GM12878 (cell line): ENCODE results near the gene LRRC7. TPM values are rescaled to one million over a fixed set of nuclear protein-coding genes. Genes with fewer than 3 reads are reported as not detected.

ENCODE experiments used
- ATAC-seq: fragments of 200-7000 bp; cut with Tn5 transposase; 3 replicates; pipeline ENCODE4 v1.9.1; 2020; ENCODE audit warnings: mild to moderate bottlenecking, moderate library complexity
- BruUV-seq: library from RNA; stranded (reverse); fragments of 400-500 nt; replicated peaks from 2 replicates; lab custom pipeline; 2021; lab: Mats Ljungman, UMichigan
- CTCF ChIA-PET: fragments of 300-600 bp; sonication (Branson Sonifier 250); formaldehyde crosslinking; extraction: SDS; loops from one replicate; lab custom pipeline; 2021; ENCODE audit warnings: inconsistent platforms; lab: Yijun Ruan, JAX
- POLR2A ChIA-PET: fragments of 350-600 bp; formaldehyde crosslinking; extraction: SDS; loops from one replicate; lab custom pipeline; 2021; ENCODE audit warnings: inconsistent platforms; lab: Charles Lee
- RAD21 ChIA-PET: fragments of 300-600 bp; sonication (Branson Sonifier 250); formaldehyde crosslinking; loops from one replicate; lab custom pipeline; 2023; ENCODE audit warnings: antibody characterized with exemption; ENCODE audit not compliant: unreplicated experiment; lab: Charles Lee
- SMC1A ChIA-PET: fragments of 300-600 bp; sonication (Branson Sonifier 250); formaldehyde crosslinking; loops from one replicate; lab custom pipeline; 2023; ENCODE audit not compliant: unreplicated experiment, uncharacterized antibody; lab: Charles Lee
- DNase-seq: peaks from one replicate; pipeline ENCODE4 v3.0.0-alpha.2; 2011; ENCODE audit warnings: low read depth, low spot score
- FAIRE-seq: peaks from 3 replicates; lab custom pipeline; 2011; peaks lifted over from hg19 to GRCh38; lab: Jason Lieb, UNC
- H2AFZ ChIP-seq: 2 replicates; pipeline ENCODE4 v1.6.0; 2011; ENCODE audit warnings: low read depth, low read length, control low read depth; ENCODE audit not compliant: control insufficient read depth
- H3K27ac ChIP-seq: 2 replicates; pipeline ENCODE4 v1.5.1; 2011; ENCODE audit warnings: control low read depth; ENCODE audit not compliant: control insufficient read depth, insufficient read depth
- H3K27me3 ChIP-seq, 2 experiments: replicated peaks in 1 of 2; 2 replicates each; pipeline versions ENCODE4 v1.6.0 to v1.6.1; 2011; ENCODE audit warnings: low read length in 1 of 2; ENCODE audit not compliant: control insufficient read depth in 2 of 2, insufficient read depth in 2 of 2
- H3K36me3 ChIP-seq, 2 experiments: 2 replicates each; pipeline ENCODE4 v1.5.1; 2011; ENCODE audit warnings: low read length in 1 of 2; ENCODE audit not compliant: control insufficient read depth in 2 of 2, insufficient read depth in 2 of 2
- H3K4me1 ChIP-seq: 2 replicates; pipeline ENCODE4 v1.6.1; 2011; ENCODE audit warnings: mild to moderate bottlenecking, low read length, moderate library complexity, mixed read lengths; ENCODE audit not compliant: control insufficient read depth, insufficient read depth
- H3K4me2 ChIP-seq: 2 replicates; pipeline ENCODE4 v1.6.0; 2011; ENCODE audit warnings: control low read depth; ENCODE audit not compliant: control insufficient read depth, insufficient read depth
- H3K4me3 ChIP-seq: fragments of 200-600 bp; sonication (generic); 2 replicates; pipeline ENCODE4 v1.5.1; 2016
- H3K79me2 ChIP-seq: 2 replicates; pipeline ENCODE4 v1.6.0; 2011; ENCODE audit warnings: low read length; ENCODE audit not compliant: control insufficient read depth, insufficient read depth
- H3K9ac ChIP-seq: 2 replicates; pipeline ENCODE4 v1.8.0; 2011; ENCODE audit warnings: low read length, control low read depth, mixed read lengths; ENCODE audit not compliant: control insufficient read depth, insufficient read depth
- H3K9me3 ChIP-seq: replicated peaks from 3 replicates; pipeline ENCODE4 v1.5.1; 2011; ENCODE audit warnings: mild to moderate bottlenecking, low read length; ENCODE audit not compliant: control insufficient read depth, insufficient read depth
- H4K20me1 ChIP-seq: 2 replicates; pipeline ENCODE4 v1.6.0; 2011; ENCODE audit not compliant: control insufficient read depth, insufficient read depth
- ASH2L ChIP-seq: fragments of 300-600, 200-600 bp; sonication (generic); IDR thresholded peaks from 2 replicates; pipeline ENCODE4 v1.6.1; 2017; ENCODE audit warnings: low read depth, mild to moderate bottlenecking, borderline replicate concordance
- CREB1 ChIP-seq: IDR thresholded peaks from 2 replicates; pipeline ENCODE4 v1.6.1; 2012; ENCODE audit warnings: low read depth, mild to moderate bottlenecking, inconsistent platforms
- EP300 ChIP-seq, 2 experiments: fragments of 150-350 bp in 1 of 2; IDR thresholded peaks; 2 replicates each; pipeline ENCODE4 v1.6.1; 2011 to 2012; ENCODE audit warnings: low read depth in 2 of 2, low read length in 2 of 2, borderline replicate concordance in 1 of 2, improper control_type of control experiment in 1 of 2, inconsistent platforms in 1 of 2; ENCODE audit not compliant: control insufficient read depth in 1 of 2
- JUNB ChIP-seq: IDR thresholded peaks from 2 replicates; pipeline ENCODE4 v1.6.1; 2016; ENCODE audit warnings: antibody characterized with exemption, mild to moderate bottlenecking
- KAT2A ChIP-seq: conservative IDR thresholded peaks from 2 replicates; pipeline ENCODE4 v1.6.1; 2011; ENCODE audit warnings: low read depth, low read length; ENCODE audit not compliant: control insufficient read depth
- MXI1 ChIP-seq: fragments of 150-350 bp; IDR thresholded peaks from 2 replicates; pipeline ENCODE4 v1.6.1; 2011; ENCODE audit warnings: low read depth, mild to moderate bottlenecking, inconsistent platforms, low read length, improper control_type of control experiment
- NFIC ChIP-seq: IDR thresholded peaks from 2 replicates; pipeline ENCODE4 v1.6.1; 2012; ENCODE audit warnings: low read depth, mild to moderate bottlenecking, inconsistent platforms, low read length, moderate library complexity
- NFYA ChIP-seq: IDR thresholded peaks from 2 replicates; pipeline ENCODE4 v1.6.1; 2011; ENCODE audit warnings: low read depth, mild to moderate bottlenecking, low read length, improper control_type of control experiment, borderline replicate concordance
- PML ChIP-seq: IDR thresholded peaks from 2 replicates; pipeline ENCODE4 v1.6.1; 2012; ENCODE audit warnings: low read length, inconsistent platforms
- POLR2AphosphoS5 ChIP-seq: IDR thresholded peaks from 2 replicates; pipeline ENCODE4 v1.6.1; 2011; ENCODE audit warnings: mild to moderate bottlenecking, low read length, inconsistent platforms
- SMAD5 ChIP-seq: IDR thresholded peaks from 2 replicates; pipeline ENCODE4 v1.6.1; 2016; ENCODE audit warnings: antibody characterized with exemption, low read depth
- STAT1 ChIP-seq: fragments of 450-650 bp; conservative IDR thresholded peaks from 2 replicates; pipeline ENCODE4 v1.6.1; 2014; ENCODE audit warnings: antibody characterized with exemption, mild to moderate bottlenecking
- SUZ12 ChIP-seq: fragments of 200-600 bp; sonication (generic); IDR thresholded peaks from one replicate; pipeline ENCODE4 v1.6.1; 2018; ENCODE audit warnings: antibody characterized with exemption, mild to moderate bottlenecking; ENCODE audit not compliant: unreplicated experiment
- TCF3 ChIP-seq: IDR thresholded peaks from 2 replicates; pipeline ENCODE4 v1.6.1; 2012; ENCODE audit warnings: low read depth, mild to moderate bottlenecking, low read length, borderline replicate concordance; ENCODE audit not compliant: insufficient read depth
- ZNF384 ChIP-seq: IDR thresholded peaks from 2 replicates; pipeline ENCODE4 v1.6.1; 2012; ENCODE audit warnings: low read depth, mild to moderate bottlenecking, low read length, improper control_type of control experiment, borderline replicate concordance
- ZZZ3 ChIP-seq: IDR thresholded peaks from 2 replicates; pipeline ENCODE4 v1.6.1; 2011; ENCODE audit warnings: low read depth; ENCODE audit not compliant: control insufficient read depth, insufficient read length
- WGBS: methylation state at CpG from one replicate; pipeline ENCODE4 v1.1.6; 2016; ENCODE audit warnings: low lambda C conversion rate; ENCODE audit not compliant: insufficient replicate concordance, insufficient coverage; ENCODE audit errors: missing lambda C conversion rate; 5-methylcytosine and 5-hydroxymethylcytosine counted together
- in situ Hi-C: fragments of 300-500 bp; cut with MboI; formaldehyde crosslinking; loops from 9 replicates; pipeline ENCODE4 v1.14.3; 2018; ENCODE audit warnings: mixed read lengths
- intact Hi-C: fragments of 100-400 bp; cut with micrococcal nuclease; formaldehyde crosslinking; loops from one replicate; pipeline ENCODE4 v1.14.2; 2022; ENCODE audit not compliant: unreplicated experiment
- polyA plus RNA-seq, 11 experiments: library from polyadenylated mRNA; depleted of rRNA in 4 of 11; unstranded in 6 of 11; stranded (reverse) in 5 of 11; fragments of >200 nt; fragmentation: Nextera tagmentation in 4 of 11; fragmentation: Illumina TruSeq in 1 of 11; extraction: Ambion mirVana in 4 of 11; extraction: Trizol in 1 of 11; gene quantifications; 1 replicate in 1 of 11; 2 replicates in 10 of 11; pipeline versions ENCODE4 v1.2.1 to v1.2.3, GENCODE V29; 2011 to 2016; ENCODE audit warnings: inconsistent platforms in 2 of 11, missing spikeins in 2 of 11, low read depth in 1 of 11
- total RNA-seq, 4 experiments: library from RNA; depleted of rRNA in 3 of 4; stranded (reverse); fragments of >200 nt in 3 of 4; fragmentation: Illumina TruSeq in 1 of 4; extraction: Trizol in 1 of 4; gene quantifications; 2 replicates each; pipeline versions ENCODE4 v1.2.1 to v1.2.3, GENCODE V29; 2013 to 2021
- TF ChIP-seq, protein P1 (sequence below): fragments of 150-350 bp; IDR thresholded peaks from 2 replicates; pipeline ENCODE4 v1.6.1; 2016; ENCODE audit warnings: low read depth, low read length
- TF ChIP-seq, protein P2 (sequence below): fragments of 450-650 bp; IDR thresholded peaks from 2 replicates; pipeline ENCODE4 v1.6.1; 2016; ENCODE audit warnings: mild to moderate bottlenecking, moderate library complexity, borderline replicate concordance

Gene LRRC7
- total and polyA plus RNA-seq, 10 of the 15 experiments (the other 5 are each of a cell fraction or from before 2014, with no cell fraction given) = 0.05 to 1.4 (median 0.24) TPM; not detected in 5

DNA sequence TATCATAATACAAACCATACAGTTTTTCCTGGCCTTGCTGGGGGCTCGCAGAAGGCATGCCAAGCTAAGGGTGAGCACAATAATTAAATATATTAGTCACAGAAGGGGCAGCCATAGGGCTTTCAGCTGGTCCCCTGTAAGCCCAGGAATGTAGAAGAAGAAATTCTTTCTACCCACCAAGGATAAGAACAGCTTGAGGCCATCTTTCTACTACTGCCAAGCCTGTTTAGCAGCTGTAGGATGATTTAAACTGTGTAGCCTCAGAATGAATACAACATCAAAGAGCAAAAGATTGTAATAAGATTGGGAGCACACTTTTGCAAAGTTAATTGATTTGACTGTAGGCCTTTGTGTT lies 171.5 kb downstream of the LRRC7 start:
- intact Hi-C loops = loop anchor here (5.0 to 10.0 kb wide), 3 partner anchors 434 to 1622 kb away; no protein-coding TSS in a partner anchor

More for the DNA sequence above, 171.5 kb downstream of the LRRC7 start:
- ChIA-PET POLR2A (no interaction called here), CTCF (interaction anchor here (1.0 to 4.1 kb wide), 12 partner anchors 13 to 1621 kb away, joined by 3 to 32 read pairs (median 6); no protein-coding TSS in a partner anchor), RAD21 (interaction anchor here (0.8 to 2.8 kb wide), 3 partner anchors 1139 to 1622 kb away, joined by 3 to 15 read pairs (median 4); no protein-coding TSS in a partner anchor)
- BruUV-seq = no TSS peak
- Histone ChIP-seq H3K4me3 (no peak overlapping the region), H2AFZ (no peak overlapping the region), H3K79me2 (no peaks in the 10 kb centered on the region), H3K36me3 (no peaks in the 10 kb centered on the region), H3K27me3 (no peaks in the 10 kb centered on the region), H4K20me1 (no peaks in the 10 kb centered on the region), H3K4me1 (no peaks in the 10 kb centered on the region), H3K9me3 (no peaks in the 10 kb centered on the region), H3K4me2 (no peak overlapping the region)
- ATAC-seq (no peak), FAIRE-seq (no peak)
- 0% methylated on average over 1 of the region's 1 CpG for WGBS
- in situ Hi-C loops = loop anchor here (10.0 to 25.0 kb wide), 3 partner anchors 1127 to 1624 kb away; no protein-coding TSS in a partner anchor
- no peak for TF ChIP-seq ZZZ3
- TF ChIP-seq SUZ12 = no peak
- no peak for TF ChIP-seq POLR2AphosphoS5
- TF ChIP-seq EP300 (IDR thresholded peaks at IDR 0.05; ENCODE audit: borderline replicate concordance in 1 of 2, control insufficient read depth in 1 of 2, low read depth in 2 of 2, low read length in 2 of 2) = no peak
- no peak for TF ChIP-seq KAT2A
- no peak for TF ChIP-seq NFIC
- no peak for TF ChIP-seq ASH2L
- no peak for TF ChIP-seq ZNF384
- TF ChIP-seq, protein P1, sequence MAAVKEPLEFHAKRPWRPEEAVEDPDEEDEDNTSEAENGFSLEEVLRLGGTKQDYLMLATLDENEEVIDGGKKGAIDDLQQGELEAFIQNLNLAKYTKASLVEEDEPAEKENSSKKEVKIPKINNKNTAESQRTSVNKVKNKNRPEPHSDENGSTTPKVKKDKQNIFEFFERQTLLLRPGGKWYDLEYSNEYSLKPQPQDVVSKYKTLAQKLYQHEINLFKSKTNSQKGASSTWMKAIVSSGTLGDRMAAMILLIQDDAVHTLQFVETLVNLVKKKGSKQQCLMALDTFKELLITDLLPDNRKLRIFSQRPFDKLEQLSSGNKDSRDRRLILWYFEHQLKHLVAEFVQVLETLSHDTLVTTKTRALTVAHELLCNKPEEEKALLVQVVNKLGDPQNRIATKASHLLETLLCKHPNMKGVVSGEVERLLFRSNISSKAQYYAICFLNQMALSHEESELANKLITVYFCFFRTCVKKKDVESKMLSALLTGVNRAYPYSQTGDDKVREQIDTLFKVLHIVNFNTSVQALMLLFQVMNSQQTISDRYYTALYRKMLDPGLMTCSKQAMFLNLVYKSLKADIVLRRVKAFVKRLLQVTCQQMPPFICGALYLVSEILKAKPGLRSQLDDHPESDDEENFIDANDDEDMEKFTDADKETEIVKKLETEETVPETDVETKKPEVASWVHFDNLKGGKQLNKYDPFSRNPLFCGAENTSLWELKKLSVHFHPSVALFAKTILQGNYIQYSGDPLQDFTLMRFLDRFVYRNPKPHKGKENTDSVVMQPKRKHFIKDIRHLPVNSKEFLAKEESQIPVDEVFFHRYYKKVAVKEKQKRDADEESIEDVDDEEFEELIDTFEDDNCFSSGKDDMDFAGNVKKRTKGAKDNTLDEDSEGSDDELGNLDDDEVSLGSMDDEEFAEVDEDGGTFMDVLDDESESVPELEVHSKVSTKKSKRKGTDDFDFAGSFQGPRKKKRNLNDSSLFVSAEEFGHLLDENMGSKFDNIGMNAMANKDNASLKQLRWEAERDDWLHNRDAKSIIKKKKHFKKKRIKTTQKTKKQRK = no peak
- no peak for TF ChIP-seq NFYA
- TF ChIP-seq MXI1 = no peak
- TF ChIP-seq, protein P2, sequence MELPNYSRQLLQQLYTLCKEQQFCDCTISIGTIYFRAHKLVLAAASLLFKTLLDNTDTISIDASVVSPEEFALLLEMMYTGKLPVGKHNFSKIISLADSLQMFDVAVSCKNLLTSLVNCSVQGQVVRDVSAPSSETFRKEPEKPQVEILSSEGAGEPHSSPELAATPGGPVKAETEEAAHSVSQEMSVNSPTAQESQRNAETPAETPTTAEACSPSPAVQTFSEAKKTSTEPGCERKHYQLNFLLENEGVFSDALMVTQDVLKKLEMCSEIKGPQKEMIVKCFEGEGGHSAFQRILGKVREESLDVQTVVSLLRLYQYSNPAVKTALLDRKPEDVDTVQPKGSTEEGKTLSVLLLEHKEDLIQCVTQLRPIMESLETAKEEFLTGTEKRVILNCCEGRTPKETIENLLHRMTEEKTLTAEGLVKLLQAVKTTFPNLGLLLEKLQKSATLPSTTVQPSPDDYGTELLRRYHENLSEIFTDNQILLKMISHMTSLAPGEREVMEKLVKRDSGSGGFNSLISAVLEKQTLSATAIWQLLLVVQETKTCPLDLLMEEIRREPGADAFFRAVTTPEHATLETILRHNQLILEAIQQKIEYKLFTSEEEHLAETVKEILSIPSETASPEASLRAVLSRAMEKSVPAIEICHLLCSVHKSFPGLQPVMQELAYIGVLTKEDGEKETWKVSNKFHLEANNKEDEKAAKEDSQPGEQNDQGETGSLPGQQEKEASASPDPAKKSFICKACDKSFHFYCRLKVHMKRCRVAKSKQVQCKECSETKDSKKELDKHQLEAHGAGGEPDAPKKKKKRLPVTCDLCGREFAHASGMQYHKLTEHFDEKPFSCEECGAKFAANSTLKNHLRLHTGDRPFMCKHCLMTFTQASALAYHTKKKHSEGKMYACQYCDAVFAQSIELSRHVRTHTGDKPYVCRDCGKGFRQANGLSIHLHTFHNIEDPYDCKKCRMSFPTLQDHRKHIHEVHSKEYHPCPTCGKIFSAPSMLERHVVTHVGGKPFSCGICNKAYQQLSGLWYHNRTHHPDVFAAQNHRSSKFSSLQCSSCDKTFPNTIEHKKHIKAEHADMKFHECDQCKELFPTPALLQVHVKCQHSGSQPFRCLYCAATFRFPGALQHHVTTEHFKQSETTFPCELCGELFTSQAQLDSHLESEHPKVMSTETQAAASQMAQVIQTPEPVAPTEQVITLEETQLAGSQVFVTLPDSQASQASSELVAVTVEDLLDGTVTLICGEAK = no peak
- no peak for TF ChIP-seq TCF3
- TF ChIP-seq JUNB = no peak
- TF ChIP-seq STAT1 = no peak
- TF ChIP-seq SMAD5 = no peak
- no peak for TF ChIP-seq PML
- no peak for TF ChIP-seq CREB1
- TF ChIP-seq, all 136 proteins: peak for 0
- H3K9ac ChIP-seq = no peak overlapping the region
- H3K27ac ChIP-seq = no peak overlapping the region
- SMC1A ChIA-PET = interaction anchor here (0.7 to 1.6 kb wide), 6 partner anchors 12 to 1619 kb away, joined by 3 to 6 read pairs (median 4); no protein-coding TSS in a partner anchor
- DNase-seq = no peak
